ENCODE measurements around the gene PRLH. TPM values are rescaled to one million over a fixed set of nuclear protein-coding genes. Genes with fewer than 3 reads are reported as not detected.
A peak's percentile ranks its signal among the peaks of the same experiment; 100 is the strongest.

PRLH gene
- total RNA-seq, 2 donors from 2014 or later, result not detected

GRCh38 chr2:237597196-237598145 is 31.1 kb downstream of the PRLH start:
- DNase-seq (no peak), ATAC-seq (no peak)
- Histone ChIP-seq H3K4me1 (peaks cover 32% of the 10 kb centered on the region), H3K27ac (no peak overlapping the region), H3K4me3 (no peak overlapping the region), H3K9me3 (no peaks in the 10 kb centered on the region), H3K27me3 (no peaks in the 10 kb centered on the region), H3K36me3 (replicated peaks in 1 of 2; ENCODE audit: insufficient read depth in 1 of 2, low read depth in 2 of 2) (no peaks in the 10 kb centered on the region)
- intact Hi-C loops (cut with DNase I), result no loop called here
- no peak for TF ChIP-seq CTCF (IDR thresholded peaks at IDR 0.05)
- no peak for TF ChIP-seq POLR2A (IDR thresholded peaks at IDR 0.05)
- 89% methylated on average over 28 to 29 of the region's 29 CpGs for WGBS, 2 donors

- TF ChIP-seq POLR2A (IDR thresholded peaks at IDR 0.05) (no peak), CTCF (IDR thresholded peaks at IDR 0.05) (no peak)
- Histone ChIP-seq H3K27ac (no peak overlapping the region), H3K36me3 (replicated peaks in 1 of 2; ENCODE audit: insufficient read depth in 1 of 2, low read depth in 2 of 2) (no peaks in the 10 kb centered on the region), H3K4me1 (peaks cover 21% of the 10 kb centered on the region), H3K9me3 (no peaks in the 10 kb centered on the region), H3K4me3 (no peak overlapping the region), H3K27me3 (no peaks in the 10 kb centered on the region)
- ATAC-seq (no peak), DNase-seq (no peak)
- 85 to 91% methylated on average over 14 of the region's 14 CpGs for WGBS, 2 donors
- intact Hi-C loops (cut with DNase I), result no loop called here
Observed at GRCh38 chr2:237598468-237599208, 32.3 kb downstream of the PRLH start.

GRCh38 chr2:237599465-237600110 is 33.2 kb downstream of the PRLH start:
- no peak overlapping the region for H3K4me3 ChIP-seq
- WGBS, 2 donors, result 69 to 74% methylated on average over 9 of the region's 9 CpGs

More at GRCh38 chr2:237599465-237600110, 33.2 kb downstream of the PRLH start:
- Histone ChIP-seq H3K36me3 (replicated peaks in 1 of 2; ENCODE audit: insufficient read depth in 1 of 2, low read depth in 2 of 2) (no peaks in the 10 kb centered on the region), H3K27me3 (no peaks in the 10 kb centered on the region), H3K27ac (peak overlapping the region in 2 of 4 donors; percentile 50 to 53), H3K9me3 (no peaks in the 10 kb centered on the region), H3K4me1 (peaks cover 11% of the 10 kb centered on the region)
- no peak for TF ChIP-seq CTCF (IDR thresholded peaks at IDR 0.05)
- no peak for TF ChIP-seq POLR2A (IDR thresholded peaks at IDR 0.05)
- no peak for ATAC-seq
- intact Hi-C loops (cut with DNase I), result no loop called here
- no peak for DNase-seq

Data from body of pancreas (tissue), 4 donors.